Measurements from ENCODE around the gene ITGA5.
"Not testable (repeated sequence)": the region's sequence is repeated elsewhere in the genome, so short reads cannot be mapped to it uniquely, and the experiment has no call there.

Gene ITGA5

GRCh38 chr12:54368709-54369596 lies 50.1 kb downstream of the ITGA5 start:
- peak; percentile 84 for DNase-seq

- DNase-seq, result no peak
These were observed 50.9 kb downstream of the ITGA5 start for GRCh38 chr12:54368025-54368708.

- peak; percentile 13 for DNase-seq
These were observed 54.7 kb downstream of the ITGA5 start, which contains the start of gene GPR84 for GRCh38 chr12:54364413-54364812. Gene GPR84 (minus strand): TSS chr12:54364486. CDS start chr12:54363851, 635 bp downstream.

GRCh38 chr12:54363618-54364017 lies 55.4 kb downstream of the ITGA5 start:
- no peak for DNase-seq

GRCh38 chr12:54363047-54363446 lies 56.0 kb downstream of the ITGA5 start:
- DNase-seq, result no peak

GRCh38 chr12:54360717-54361456 lies 58.2 kb downstream of the ITGA5 start:
- DNase-seq, result peak; percentile 28

- DNase-seq, result no peak
These were observed 59.2 kb downstream of the ITGA5 start for GRCh38 chr12:54359762-54360351.

- peak; percentile 95 for DNase-seq
These were observed 59.9 kb downstream of the ITGA5 start for GRCh38 chr12:54358945-54359761.

- DNase-seq, result peak; percentile 37
These were observed 60.7 kb downstream of the ITGA5 start for GRCh38 chr12:54358191-54358944.

- DNase-seq, result no peak
These were observed 61.4 kb downstream of the ITGA5 start for GRCh38 chr12:54357506-54358190.

GRCh38 chr12:54356951-54357356 lies 62.1 kb downstream of the ITGA5 start:
- no peak for DNase-seq

GRCh38 chr12:54356228-54356627 lies 62.8 kb downstream of the ITGA5 start:
- DNase-seq, result no peak

GRCh38 chr12:54355104-54355815 lies 63.8 kb downstream of the ITGA5 start:
- DNase-seq, result no peak

GRCh38 chr12:54354271-54354670 lies 64.8 kb downstream of the ITGA5 start:
- not testable (repeated sequence) for DNase-seq

- DNase-seq, result no peak
These were observed 65.9 kb downstream of the ITGA5 start for GRCh38 chr12:54352891-54353874.

GRCh38 chr12:54352022-54352531 lies 67.0 kb downstream of the ITGA5 start:
- peak; percentile 12 for DNase-seq

GRCh38 chr12:54351341-54351740 lies 67.7 kb downstream of the ITGA5 start:
- no peak for DNase-seq

- DNase-seq, result no peak
These were observed 68.3 kb downstream of the ITGA5 start for GRCh38 chr12:54350743-54351142.
